ENCODE data around the gene TCF7L2.

The TCF7L2 gene

GRCh38 chr10:112958275-112958995 is 8.4 kb downstream of the TCF7L2 start:
- H3K4me1 ChIP-seq (ENCODE audit: low read length), result no peaks in the 10 kb centered on the region
- no peaks in the 10 kb centered on the region for H4K20me1 ChIP-seq (ENCODE audit: insufficient read depth, low read length)
- peaks cover 5% of the 10 kb centered on the region; the same call in 1 of the 2 replicates for H3K27me3 ChIP-seq (ENCODE audit: low read depth, low read length)
- H3K79me2 ChIP-seq (ENCODE audit: low read length), result no peaks in the 10 kb centered on the region
- H2AFZ ChIP-seq (ENCODE audit: low read depth, low read length), result no peak overlapping the region
- H3K4me2 ChIP-seq (ENCODE audit: low read length), result no peak overlapping the region
- no peak overlapping the region for H3K4me3 ChIP-seq (ENCODE audit: low read length)
- no peaks in the 10 kb centered on the region for H3K36me3 ChIP-seq (replicated peaks; ENCODE audit: low read depth, low read length)
- H3K9ac ChIP-seq (ENCODE audit: low read length), result no peak overlapping the region
- no peak overlapping the region for H3K27ac ChIP-seq (ENCODE audit: low read length)
- no peaks in the 10 kb centered on the region for H3K9me3 ChIP-seq (ENCODE audit: insufficient read depth, low read length)
- TF ChIP-seq CTCF (IDR thresholded peaks at IDR 0.05; ENCODE audit: low read depth, low read length) (no peak), EZH2phosphoT487 (IDR thresholded peaks at IDR 0.05; ENCODE audit: low read depth) (no peak)

GRCh38 chr10:112959207-112959838 is 9.3 kb downstream of the TCF7L2 start:
- Histone ChIP-seq H3K4me3 (ENCODE audit: low read length) (no peak overlapping the region), H3K36me3 (replicated peaks; ENCODE audit: low read depth, low read length) (no peaks in the 10 kb centered on the region), H3K9me3 (ENCODE audit: insufficient read depth, low read length) (no peaks in the 10 kb centered on the region), H4K20me1 (ENCODE audit: insufficient read depth, low read length) (no peaks in the 10 kb centered on the region), H3K27me3 (ENCODE audit: low read depth, low read length) (peaks cover 5% of the 10 kb centered on the region; the same call in 1 of the 2 replicates), H3K27ac (ENCODE audit: low read length) (no peak overlapping the region), H3K9ac (ENCODE audit: low read length) (no peak overlapping the region), H3K4me2 (ENCODE audit: low read length) (no peak overlapping the region), H3K4me1 (ENCODE audit: low read length) (no peaks in the 10 kb centered on the region), H2AFZ (ENCODE audit: low read depth, low read length) (no peak overlapping the region), H3K79me2 (ENCODE audit: low read length) (no peaks in the 10 kb centered on the region)
- no peak for TF ChIP-seq EZH2phosphoT487 (IDR thresholded peaks at IDR 0.05; ENCODE audit: low read depth)
- no peak for TF ChIP-seq CTCF (IDR thresholded peaks at IDR 0.05; ENCODE audit: low read depth, low read length)

GRCh38 chr10:112960151-112960681 is 10.2 kb downstream of the TCF7L2 start:
- H4K20me1 ChIP-seq (ENCODE audit: insufficient read depth, low read length), result no peaks in the 10 kb centered on the region
- no peak overlapping the region for H2AFZ ChIP-seq (ENCODE audit: low read depth, low read length)
- H3K4me3 ChIP-seq (ENCODE audit: low read length), result no peak overlapping the region
- H3K27me3 ChIP-seq (ENCODE audit: low read depth, low read length), result peaks cover 7% of the 10 kb centered on the region; the same call in 1 of the 2 replicates
- no peak overlapping the region for H3K27ac ChIP-seq (ENCODE audit: low read length)
- H3K9ac ChIP-seq (ENCODE audit: low read length), result no peak overlapping the region
- H3K9me3 ChIP-seq (ENCODE audit: insufficient read depth, low read length), result no peaks in the 10 kb centered on the region
- no peaks in the 10 kb centered on the region for H3K79me2 ChIP-seq (ENCODE audit: low read length)
- no peaks in the 10 kb centered on the region for H3K4me1 ChIP-seq (ENCODE audit: low read length)
- no peaks in the 10 kb centered on the region for H3K36me3 ChIP-seq (replicated peaks; ENCODE audit: low read depth, low read length)
- no peak for TF ChIP-seq EZH2phosphoT487 (IDR thresholded peaks at IDR 0.05; ENCODE audit: low read depth)
- TF ChIP-seq CTCF (IDR thresholded peaks at IDR 0.05; ENCODE audit: low read depth, low read length), result no peak
- H3K4me2 ChIP-seq (ENCODE audit: low read length), result no peak overlapping the region

GRCh38 chr10:112961609-112962008 is 11.6 kb downstream of the TCF7L2 start:
- H3K4me3 ChIP-seq (ENCODE audit: low read length), result no peak overlapping the region
- no peaks in the 10 kb centered on the region for H3K36me3 ChIP-seq (replicated peaks; ENCODE audit: low read depth, low read length)
- H3K9me3 ChIP-seq (ENCODE audit: insufficient read depth, low read length), result no peaks in the 10 kb centered on the region
- no peak for TF ChIP-seq CTCF (IDR thresholded peaks at IDR 0.05; ENCODE audit: low read depth, low read length)
- TF ChIP-seq EZH2phosphoT487 (IDR thresholded peaks at IDR 0.05; ENCODE audit: low read depth), result no peak
- H2AFZ ChIP-seq (ENCODE audit: low read depth, low read length), result no peak overlapping the region
- H4K20me1 ChIP-seq (ENCODE audit: insufficient read depth, low read length), result no peaks in the 10 kb centered on the region
- no peak overlapping the region for H3K4me2 ChIP-seq (ENCODE audit: low read length)
- H3K27me3 ChIP-seq (ENCODE audit: low read depth, low read length), result 0 out of 2 replicates have a peak, but pooled peaks cover 2% of the 10 kb centered on the region
- H3K4me1 ChIP-seq (ENCODE audit: low read length), result no peaks in the 10 kb centered on the region
- H3K27ac ChIP-seq (ENCODE audit: low read length), result no peak overlapping the region
- no peak overlapping the region for H3K9ac ChIP-seq (ENCODE audit: low read length)
- no peaks in the 10 kb centered on the region for H3K79me2 ChIP-seq (ENCODE audit: low read length)

Measured in OCI-LY3 (cell line).